HepG2 (cell line): ENCODE data around the gene RNF149. TPM values are rescaled to one million over a fixed set of nuclear protein-coding genes. Genes with fewer than 3 reads are reported as not detected.

ENCODE experiments used
- DR1 ChIP-seq: sonication (generic); formaldehyde crosslinking; IDR thresholded peaks from 2 replicates; pipeline ENCODE4 v1.8.0; 2021; ENCODE audit warnings: mild to moderate bottlenecking, missing genetic modification reagents, inconsistent platforms
- FOSL1 ChIP-seq: sonication (generic); formaldehyde crosslinking; IDR thresholded peaks from 2 replicates; pipeline ENCODE4 v1.9.0; 2021; ENCODE audit warnings: missing genetic modification reagents, borderline replicate concordance
- HMG20A ChIP-seq: IDR thresholded peaks from 2 replicates; pipeline ENCODE4 v1.6.1; 2016; ENCODE audit warnings: borderline replicate concordance
- HMGA1 ChIP-seq: sonication (generic); formaldehyde crosslinking; conservative IDR thresholded peaks from 2 replicates; pipeline ENCODE4 v1.4.0; 2020; ENCODE audit warnings: missing genetic modification reagents
- HOXA5 ChIP-seq: sonication (generic); formaldehyde crosslinking; IDR thresholded peaks from 2 replicates; pipeline ENCODE4 v1.4.0; 2020; ENCODE audit warnings: missing genetic modification reagents
- KDM5B ChIP-seq: sonication (generic); formaldehyde crosslinking; IDR thresholded peaks from 2 replicates; pipeline ENCODE4 v1.4.0; 2020; ENCODE audit warnings: missing genetic modification reagents, mild to moderate bottlenecking, borderline replicate concordance
- MTERF4 ChIP-seq: sonication (generic); formaldehyde crosslinking; IDR thresholded peaks from 2 replicates; pipeline ENCODE4 v1.8.0; 2023; ENCODE audit warnings: mild to moderate bottlenecking, missing genetic modification reagents
- NCOR1 ChIP-seq: fragments of 200-600 bp; sonication (generic); IDR thresholded peaks from 2 replicates; pipeline ENCODE4 v1.7.0; 2017; ENCODE audit warnings: antibody characterized with exemption, low read length, borderline replicate concordance
- NFKBIZ ChIP-seq: IDR thresholded peaks from 2 replicates; pipeline ENCODE4 v1.6.1; 2018; ENCODE audit warnings: missing genetic modification reagents, missing compliant biosample characterization
- PTBP1 ChIP-seq: fragments of 200-400 bp; formaldehyde crosslinking; IDR thresholded peaks from 2 replicates; pipeline ENCODE4 v1.6.1; 2018; ENCODE audit warnings: low read length, low read depth; ENCODE audit not compliant: poor library complexity, severe bottlenecking
- REXO4 ChIP-seq: sonication (generic); formaldehyde crosslinking; IDR thresholded peaks from 2 replicates; pipeline ENCODE4 v1.8.0; 2022; ENCODE audit warnings: missing genetic modification reagents, mild to moderate bottlenecking, borderline replicate concordance
- RNF2 ChIP-seq: fragments of 450-650 bp; conservative IDR thresholded peaks from 2 replicates; pipeline ENCODE4 v1.6.1; 2016; ENCODE audit warnings: low read depth
- SMAD1 ChIP-seq: sonication (generic); formaldehyde crosslinking; IDR thresholded peaks from 2 replicates; pipeline ENCODE4 v1.4.0; 2020; ENCODE audit warnings: missing genetic modification reagents, low read depth, mild to moderate bottlenecking, borderline replicate concordance
- YEATS4 ChIP-seq: sonication (generic); formaldehyde crosslinking; IDR thresholded peaks from 2 replicates; pipeline ENCODE4 v1.4.0; 2020; ENCODE audit warnings: missing genetic modification reagents, borderline replicate concordance
- ZBTB39 ChIP-seq: sonication (generic); formaldehyde crosslinking; IDR thresholded peaks from 2 replicates; pipeline ENCODE4 v1.5.0; 2020; ENCODE audit warnings: missing genetic modification reagents
- ZNF160 ChIP-seq: sonication (generic); formaldehyde crosslinking; IDR thresholded peaks from 2 replicates; pipeline ENCODE4 v1.8.0; 2022; ENCODE audit warnings: mild to moderate bottlenecking, inconsistent platforms, missing genetic modification reagents
- ZNF512B ChIP-seq: sonication (generic); formaldehyde crosslinking; IDR thresholded peaks from 2 replicates; pipeline ENCODE4 v1.5.1; 2020; ENCODE audit warnings: missing genetic modification reagents, mild to moderate bottlenecking, borderline replicate concordance
- ZNF530 ChIP-seq: sonication (generic); formaldehyde crosslinking; IDR thresholded peaks from 2 replicates; pipeline ENCODE4 v1.5.0; 2020; ENCODE audit warnings: low read depth, mild to moderate bottlenecking, missing genetic modification reagents
- ZNF576 ChIP-seq: sonication (generic); formaldehyde crosslinking; IDR thresholded peaks from 2 replicates; pipeline ENCODE4 v1.4.0; 2020; ENCODE audit warnings: mild to moderate bottlenecking, missing genetic modification reagents
- ZNF776 ChIP-seq: sonication (generic); formaldehyde crosslinking; IDR thresholded peaks from 2 replicates; pipeline ENCODE4 v1.4.0; 2020; ENCODE audit warnings: mild to moderate bottlenecking, missing genetic modification reagents
- ZNF800 ChIP-seq: sonication (generic); formaldehyde crosslinking; IDR thresholded peaks from 2 replicates; pipeline ENCODE4 v1.4.0; 2020; ENCODE audit warnings: missing genetic modification reagents
- polyA plus RNA-seq, 8 experiments: library from polyadenylated mRNA; depleted of rRNA in 3 of 8; stranded (reverse) in 7 of 8; unstranded in 1 of 8; fragments of >200 nt; fragmentation: Illumina TruSeq in 4 of 8; extraction: Trizol in 4 of 8; gene quantifications; 2 replicates each; pipeline versions ENCODE4 v1.2.1 to v1.2.3, GENCODE V29; 2011 to 2016; ENCODE audit warnings: low read depth in 4 of 8, missing spikeins in 1 of 8, mixed read lengths in 1 of 8; ENCODE audit not compliant: insufficient read depth in 1 of 8
- total RNA-seq, 5 experiments: library from RNA; depleted of rRNA; stranded (reverse); fragments of >200 nt; fragmentation: Illumina TruSeq; extraction: Trizol; gene quantifications; 2 replicates each; pipeline ENCODE4 v1.2.3, GENCODE V29; 2016; ENCODE audit warnings: low read depth in 1 of 5

Gene RNF149
- total and polyA plus RNA-seq, 2 of the 13 experiments (the other 11 are each of a cell fraction or from before 2014, with no cell fraction given) = 87.6 to 109 TPM

GRCh38 chr2:101330253-101330933 is 21.9 kb upstream of the RNF149 start (continued):
- 0 out of 2 replicates have a peak, but pooled peaks have one; percentile 14 for TF ChIP-seq HMG20A (CRISPR knock-in tag)
- no peak for TF ChIP-seq FOSL1 (CRISPR knock-in tag)
- no peak for TF ChIP-seq ZNF530 (CRISPR knock-in tag)
- no peak for TF ChIP-seq NFKBIZ
- TF ChIP-seq SMAD1 (CRISPR knock-in tag) = no peak
- 0 out of 2 replicates have a peak, but pooled peaks have one; percentile 43 for TF ChIP-seq ZNF800 (CRISPR knock-in tag)
- TF ChIP-seq ZBTB39 (CRISPR knock-in tag) = no peak
- no peak for TF ChIP-seq REXO4 (CRISPR knock-in tag)
- no peak for TF ChIP-seq ZNF576
- 0 out of 2 replicates have a peak, but pooled peaks have one; percentile 50 for TF ChIP-seq ZNF160 (CRISPR knock-in tag)
- peak; percentile 77; the same call in 1 of the 2 replicates for TF ChIP-seq KDM5B (CRISPR knock-in tag)
- no peak for TF ChIP-seq MTERF4 (CRISPR knock-in tag)
- no peak for TF ChIP-seq PTBP1
- 0 out of 2 replicates have a peak, but pooled peaks have one; percentile 15 for TF ChIP-seq RNF2
- TF ChIP-seq DR1 = no peak; the same call in 1 of the 2 replicates
- TF ChIP-seq YEATS4 (CRISPR knock-in tag) = no peak; the same call in 1 of the 2 replicates
- no peak for TF ChIP-seq ZNF512B (CRISPR knock-in tag)
- TF ChIP-seq NCOR1 = peak; percentile 50; the same call in 1 of the 2 replicates
- no peak for TF ChIP-seq HMGA1 (CRISPR knock-in tag)
- TF ChIP-seq HOXA5 (CRISPR knock-in tag) = no peak
- no peak; the same call in 1 of the 2 replicates for TF ChIP-seq ZNF776 (CRISPR knock-in tag)
